GM12875 (cell line): ENCODE data around the gene SLC5A12.

Experiments
- H3K4me3 ChIP-seq: one replicate; pipeline ENCODE4 v1.5.1; 2011; ENCODE audit warnings: low read depth, low read length, control low read depth
- CTCF ChIP-seq: IDR thresholded peaks from 2 replicates; pipeline ENCODE4 v1.5.1; 2011; ENCODE audit warnings: low read depth, mild to moderate bottlenecking, control low read depth, inconsistent platforms, low read length, moderate library complexity, borderline replicate concordance; ENCODE audit not compliant: insufficient read depth

Gene SLC5A12, protein sequence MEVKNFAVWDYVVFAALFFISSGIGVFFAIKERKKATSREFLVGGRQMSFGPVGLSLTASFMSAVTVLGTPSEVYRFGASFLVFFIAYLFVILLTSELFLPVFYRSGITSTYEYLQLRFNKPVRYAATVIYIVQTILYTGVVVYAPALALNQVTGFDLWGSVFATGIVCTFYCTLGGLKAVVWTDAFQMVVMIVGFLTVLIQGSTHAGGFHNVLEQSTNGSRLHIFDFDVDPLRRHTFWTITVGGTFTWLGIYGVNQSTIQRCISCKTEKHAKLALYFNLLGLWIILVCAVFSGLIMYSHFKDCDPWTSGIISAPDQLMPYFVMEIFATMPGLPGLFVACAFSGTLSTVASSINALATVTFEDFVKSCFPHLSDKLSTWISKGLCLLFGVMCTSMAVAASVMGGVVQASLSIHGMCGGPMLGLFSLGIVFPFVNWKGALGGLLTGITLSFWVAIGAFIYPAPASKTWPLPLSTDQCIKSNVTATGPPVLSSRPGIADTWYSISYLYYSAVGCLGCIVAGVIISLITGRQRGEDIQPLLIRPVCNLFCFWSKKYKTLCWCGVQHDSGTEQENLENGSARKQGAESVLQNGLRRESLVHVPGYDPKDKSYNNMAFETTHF

DNA sequence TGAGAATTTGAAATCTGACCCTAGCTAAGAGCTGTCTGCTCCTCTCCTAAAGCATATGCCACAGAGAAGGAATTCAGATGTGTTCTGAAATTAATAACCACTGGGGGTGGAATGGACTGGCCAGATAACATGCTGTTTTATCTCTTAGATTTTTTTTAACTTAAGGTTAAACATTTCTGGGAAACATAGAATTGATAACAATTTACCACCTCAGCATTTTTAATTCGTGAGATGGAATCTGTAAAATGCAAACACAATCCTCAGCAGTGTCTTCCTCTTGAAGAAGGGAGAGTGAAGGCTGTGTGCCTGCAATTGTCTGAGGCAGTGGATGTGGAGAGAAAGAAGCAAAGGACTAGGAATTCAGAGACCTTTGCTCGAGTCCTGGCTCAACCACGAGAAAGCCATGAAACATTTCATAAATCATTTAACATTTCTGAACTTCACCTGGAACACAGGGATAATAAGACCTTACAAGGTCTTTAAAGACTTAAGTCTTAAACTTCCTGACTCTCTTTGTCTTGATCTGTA is at the start of gene SLC5A12:
SLC5A12 (minus strand) TSS at position 113 of the 528 bp plus-strand sequence. CDS start 346 bp downstream, outside the sequence.
- no peak for TF ChIP-seq CTCF
- H3K4me3 ChIP-seq = no peak within 1 kb of the TSS

DNA sequence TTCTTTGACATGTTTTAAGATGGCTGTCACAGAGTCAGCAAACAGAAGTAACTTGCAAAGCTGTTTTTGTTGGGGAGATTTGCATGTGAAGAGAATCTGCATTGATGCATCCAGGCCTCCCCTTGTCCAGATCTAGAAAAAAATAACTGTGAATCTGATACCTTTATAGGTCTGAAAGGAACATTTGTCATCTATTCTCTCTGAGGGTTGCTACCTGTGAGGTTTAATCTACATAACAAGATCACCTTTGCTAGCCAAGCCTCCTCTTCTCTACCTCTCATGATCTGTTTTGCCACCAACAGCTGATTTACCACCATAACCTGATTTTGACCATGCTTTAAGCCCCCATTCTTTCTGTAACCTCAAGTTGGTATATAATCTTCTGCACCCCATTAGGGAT is 47.2 kb upstream of the SLC5A12 start:
- H3K4me3 ChIP-seq = no peak overlapping the region
- TF ChIP-seq CTCF = no peak

- no peak overlapping the region for H3K4me3 ChIP-seq
- no peak for TF ChIP-seq CTCF
Measured at GRCh38 chr11:26767060-26767459, 45.2 kb upstream of the SLC5A12 start.

DNA sequence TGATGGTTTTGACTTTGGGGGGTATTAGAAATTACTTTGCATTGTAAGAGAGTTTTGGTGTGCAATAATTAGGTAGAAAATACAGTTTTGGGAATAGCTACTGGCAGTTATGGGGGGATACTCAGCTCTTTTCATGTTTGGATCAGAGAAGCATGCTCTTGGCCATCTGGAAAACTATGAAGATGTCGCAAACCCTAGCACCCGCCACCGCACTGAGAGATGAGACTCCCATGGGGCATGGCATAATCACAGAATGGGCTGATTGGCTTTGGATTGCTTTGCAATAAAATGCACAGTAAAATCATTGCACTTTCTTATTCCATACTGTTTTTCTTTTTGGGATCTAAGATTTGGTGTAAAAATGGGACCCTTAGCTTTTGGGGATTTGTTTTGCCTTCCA is 43.5 kb upstream of the SLC5A12 start:
- TF ChIP-seq CTCF = no peak
- no peak overlapping the region for H3K4me3 ChIP-seq

GRCh38 chr11:26764825-26765224 is 43.0 kb upstream of the SLC5A12 start:
- no peak overlapping the region for H3K4me3 ChIP-seq
- TF ChIP-seq CTCF = no peak

DNA sequence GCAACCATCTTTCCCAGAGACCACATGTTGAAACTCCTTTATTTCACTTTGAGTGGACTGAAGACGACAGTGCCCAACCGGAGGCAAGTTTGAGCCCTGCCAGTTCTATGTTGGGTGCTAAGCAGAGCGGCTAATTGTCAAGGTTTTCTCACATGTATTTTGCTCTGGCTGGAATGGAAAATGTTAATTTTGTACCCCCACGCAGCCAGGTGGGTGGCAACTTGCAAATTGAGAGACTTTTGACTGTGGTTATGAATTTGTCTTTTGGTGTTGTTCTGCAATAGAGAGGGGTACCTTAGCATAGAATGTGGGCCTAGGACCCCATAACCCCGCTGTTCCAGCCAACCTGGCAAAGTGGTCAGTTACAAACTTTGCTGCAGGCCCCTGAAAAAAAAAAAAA is 42.5 kb upstream of the SLC5A12 start:
- no peak for TF ChIP-seq CTCF

GRCh38 chr11:26762089-26762488 is 40.2 kb upstream of the SLC5A12 start:
- TF ChIP-seq CTCF = no peak
- no peak overlapping the region for H3K4me3 ChIP-seq

More for the DNA sequence above, 42.5 kb upstream of the SLC5A12 start:
- no peak overlapping the region for H3K4me3 ChIP-seq
